Endothelial cell (in vitro differentiated cells): ENCODE data around the gene PAWR. TPM values are rescaled to one million over a fixed set of nuclear protein-coding genes. Genes with fewer than 3 reads are reported as not detected.
"Not testable (repeated sequence)": the region's sequence is repeated elsewhere in the genome, so short reads cannot be mapped to it uniquely, and the experiment has no call there.

Experiments used
- DNase-seq: peaks from one replicate; pipeline ENCODE4 v3.0.0; 2021; ENCODE audit warnings: low spot score
- H3K27ac Mint-ChIP-seq: one replicate; pipeline ENCODE4 v1.8.0; 2021; ENCODE audit warnings: mixed read lengths, inconsistent platforms; ENCODE audit not compliant: unreplicated experiment
- H3K27me3 Mint-ChIP-seq: one replicate; pipeline ENCODE4 v1.8.0; 2021; ENCODE audit warnings: mild to moderate bottlenecking, moderate library complexity, mixed read lengths, inconsistent platforms; ENCODE audit not compliant: unreplicated experiment
- H3K36me3 Mint-ChIP-seq: one replicate; pipeline ENCODE4 v1.8.0; 2021; ENCODE audit warnings: mild to moderate bottlenecking, low read depth, mixed read lengths, inconsistent platforms; ENCODE audit not compliant: unreplicated experiment
- H3K4me1 Mint-ChIP-seq: one replicate; pipeline ENCODE4 v1.8.0; 2021; ENCODE audit warnings: mild to moderate bottlenecking, mixed read lengths, inconsistent platforms; ENCODE audit not compliant: unreplicated experiment
- H3K4me3 Mint-ChIP-seq: one replicate; pipeline ENCODE4 v1.8.0; 2021; ENCODE audit warnings: mild to moderate bottlenecking, mixed read lengths, inconsistent platforms; ENCODE audit not compliant: unreplicated experiment
- H3K9me3 Mint-ChIP-seq: one replicate; pipeline ENCODE4 v1.8.0; 2021; ENCODE audit warnings: mixed read lengths, inconsistent platforms; ENCODE audit not compliant: unreplicated experiment
- CTCF ChIP-seq: fragments of 200-600 bp; sonication (generic); IDR thresholded peaks from one replicate; pipeline ENCODE4 v1.5.0; 2021; ENCODE audit warnings: antibody characterized with exemption; ENCODE audit not compliant: unreplicated experiment
- total RNA-seq: library from RNA; stranded (reverse); fragmentation: NEBNext Ultra II Directional; extraction: Animal tissue kit (Norgen Biotek cat#: 25700); gene quantifications from one replicate; pipeline ENCODE4 v1.2.1, GENCODE V29; 2021; ENCODE audit not compliant: unreplicated experiment

PAWR gene
- total RNA-seq, 1 donor from 2014 or later, result 92.3 TPM

GRCh38 chr12:79655036-79655435, 35.7 kb downstream of the PAWR start:
- H3K4me3 Mint-ChIP-seq, result no peak overlapping the region
- H3K4me1 Mint-ChIP-seq, result peaks cover 4% of the 10 kb centered on the region
- no peak for TF ChIP-seq CTCF
- H3K9me3 Mint-ChIP-seq, result no peaks in the 10 kb centered on the region
- H3K27me3 Mint-ChIP-seq, result peaks cover 2% of the 10 kb centered on the region
- no peak for DNase-seq
- H3K36me3 Mint-ChIP-seq, result peaks cover 15% of the 10 kb centered on the region
- no peak overlapping the region for H3K27ac Mint-ChIP-seq

- Mint-ChIP-seq H3K27me3 (peaks cover 2% of the 10 kb centered on the region), H3K27ac (no peak overlapping the region), H3K4me3 (no peak overlapping the region), H3K36me3 (peaks cover 15% of the 10 kb centered on the region), H3K4me1 (no peaks in the 10 kb centered on the region), H3K9me3 (no peaks in the 10 kb centered on the region)
- DNase-seq, result no peak
- TF ChIP-seq CTCF, result no peak
These were observed 38.2 kb downstream of the PAWR start for GRCh38 chr12:79652521-79652920.

GRCh38 chr12:79650440-79650839, 40.3 kb downstream of the PAWR start:
- Mint-ChIP-seq H3K4me3 (no peak overlapping the region), H3K36me3 (no peaks in the 10 kb centered on the region), H3K4me1 (no peaks in the 10 kb centered on the region), H3K27me3 (no peaks in the 10 kb centered on the region), H3K9me3 (no peaks in the 10 kb centered on the region), H3K27ac (no peak overlapping the region)
- DNase-seq, result no peak
- TF ChIP-seq CTCF, result no peak

GRCh38 chr12:79648881-79649280, 41.9 kb downstream of the PAWR start:
- Mint-ChIP-seq H3K27ac (no peak overlapping the region), H3K36me3 (no peaks in the 10 kb centered on the region), H3K4me3 (no peak overlapping the region), H3K4me1 (peaks cover 2% of the 10 kb centered on the region), H3K27me3 (no peaks in the 10 kb centered on the region), H3K9me3 (no peaks in the 10 kb centered on the region)
- no peak for TF ChIP-seq CTCF
- DNase-seq, result no peak

GRCh38 chr12:79646843-79647242, 43.9 kb downstream of the PAWR start:
- H3K27me3 Mint-ChIP-seq, H3K9me3 Mint-ChIP-seq, H3K4me1 Mint-ChIP-seq, H3K4me3 Mint-ChIP-seq, H3K36me3 Mint-ChIP-seq, H3K27ac Mint-ChIP-seq, DNase-seq: not testable (repeated sequence)

GRCh38 chr12:79645235-79645630, 45.5 kb downstream of the PAWR start:
- Mint-ChIP-seq H3K4me3 (no peak overlapping the region), H3K27ac (no peak overlapping the region), H3K36me3 (no peaks in the 10 kb centered on the region), H3K27me3 (no peaks in the 10 kb centered on the region), H3K9me3 (no peaks in the 10 kb centered on the region), H3K4me1 (peaks cover 2% of the 10 kb centered on the region)
- no peak for TF ChIP-seq CTCF
- no peak for DNase-seq
